ENCODE results near the gene GPI. TPM values are rescaled to one million over a fixed set of nuclear protein-coding genes. Genes with fewer than 3 reads are reported as not detected.

GPI gene
- total and polyA plus RNA-seq, 2 of the 8 experiments (the other 6 are each of a cell fraction or from before 2014, with no cell fraction given), result 171 to 360 TPM

DNA sequence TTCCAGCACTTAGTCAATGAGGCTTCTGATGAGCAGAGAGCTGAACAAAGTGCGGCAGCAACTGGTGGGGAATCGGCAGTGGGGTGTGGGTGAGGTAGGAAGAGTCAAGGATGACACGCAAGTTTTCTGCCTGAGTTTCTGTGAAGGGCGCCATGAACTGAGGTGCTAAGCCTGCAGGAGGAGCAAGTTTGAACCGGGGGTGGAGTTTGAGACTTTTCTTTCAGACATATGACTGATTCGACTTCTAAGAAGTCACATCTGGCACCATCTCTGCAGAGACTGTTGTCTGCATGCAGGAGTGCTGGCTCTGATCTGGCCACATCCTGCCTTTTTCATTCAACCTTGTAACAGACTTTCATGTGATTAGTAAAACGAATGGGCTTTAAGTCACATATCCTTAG lies 14.8 kb upstream of the GPI start (continued):
- TF ChIP-seq PHF8 (conservative IDR thresholded peaks at IDR 0.05; ENCODE audit: low read depth, low read length) (no peak), POU5F1 (IDR thresholded peaks at IDR 0.05; ENCODE audit: low read depth, low read length) (no peak), SUZ12 (IDR thresholded peaks at IDR 0.05; ENCODE audit: low read length) (no peak), CREB1 (IDR thresholded peaks at IDR 0.05) (no peak), RNF2 (IDR thresholded peaks at IDR 0.05; ENCODE audit: borderline replicate concordance, low read depth, low read length, missing control alignments, poor library complexity, severe bottlenecking) (no peak)
